Esophagus squamous epithelium (tissue), 5 donors: ENCODE results near the gene RNGTT. TPM values are rescaled to one million over a fixed set of nuclear protein-coding genes. Genes with fewer than 3 reads are reported as not detected.

Experiments used
- DNase-seq: peaks from one replicate; lab custom pipeline; 2025; lab: John Stamatoyannopoulos, UW
- H3K27ac ChIP-seq, 4 donors: fragments of 200-600 bp; sonication (generic); one replicate each; pipeline ENCODE4 v1.5.1; 2016 to 2019; ENCODE audit warnings: mild to moderate bottlenecking in 1 of 4
- H3K27me3 ChIP-seq, 4 donors: fragments of 200-600 bp; sonication (generic); 1 replicate in 3 of 4; 2 replicates in 1 of 4; pipeline versions ENCODE4 v1.5.1 to v1.6.0; 2017 to 2021; ENCODE audit warnings: antibody characterized with exemption in 1 of 4
- H3K36me3 ChIP-seq, 3 donors: fragments of 200-600 bp; sonication (generic); one replicate each; pipeline ENCODE4 v1.5.1; 2016 to 2019
- H3K4me1 ChIP-seq, 3 donors: fragments of 200-600 bp; sonication (generic); one replicate each; pipeline ENCODE4 v1.5.1; 2017 to 2019
- H3K4me3 ChIP-seq, 4 donors: fragments of 200-600 bp; sonication (generic); 1 replicate in 3 of 4; 2 replicates in 1 of 4; pipeline ENCODE4 v1.5.1; 2016 to 2019; ENCODE audit warnings: mild to moderate bottlenecking in 2 of 4, moderate library complexity in 1 of 4
- H3K9me3 ChIP-seq, 3 donors: fragments of 200-600 bp; sonication (generic); one replicate each; pipeline ENCODE4 v1.5.1; 2016 to 2019
- POLR2A ChIP-seq, 4 donors: fragments of 450-650 bp; IDR thresholded peaks; one replicate each; pipeline ENCODE4 v1.6.1; 2017; ENCODE audit warnings: antibody characterized with exemption in 4 of 4, mild to moderate bottlenecking in 4 of 4, moderate library complexity in 3 of 4
- WGBS, 2 donors: methylation state at CpG; one replicate each; pipeline ENCODE4 v1.1.5; 2018; 5-methylcytosine and 5-hydroxymethylcytosine counted together
- intact Hi-C: fragments of 100-400 bp; cut with DNase I; formaldehyde crosslinking; loops from one replicate; pipeline ENCODE4 v1.15.0; 2022
- total RNA-seq, 4 donors: library from RNA; depleted of rRNA; stranded (reverse); fragments of >200 nt; gene quantifications; one replicate each; pipeline ENCODE4 v1.1.0, GENCODE V29; 2016
- TF ChIP-seq, protein P1 (sequence below), 6 experiments: fragments of 450-650 bp in 4 of 6; fragments of 200-600 bp in 2 of 6; sonication (generic) in 2 of 6; IDR thresholded peaks; one replicate each; pipeline ENCODE4 v1.5.1; 2016 to 2019; ENCODE audit warnings: antibody characterized with exemption in 6 of 6, mild to moderate bottlenecking in 4 of 6, moderate library complexity in 4 of 6
- donor health status: DM: yes; HTN: yes; CAD: no.

RNGTT gene
- total RNA-seq, 4 donors from 2014 or later: 8.3 to 22.3 (median 18.3) TPM

DNA sequence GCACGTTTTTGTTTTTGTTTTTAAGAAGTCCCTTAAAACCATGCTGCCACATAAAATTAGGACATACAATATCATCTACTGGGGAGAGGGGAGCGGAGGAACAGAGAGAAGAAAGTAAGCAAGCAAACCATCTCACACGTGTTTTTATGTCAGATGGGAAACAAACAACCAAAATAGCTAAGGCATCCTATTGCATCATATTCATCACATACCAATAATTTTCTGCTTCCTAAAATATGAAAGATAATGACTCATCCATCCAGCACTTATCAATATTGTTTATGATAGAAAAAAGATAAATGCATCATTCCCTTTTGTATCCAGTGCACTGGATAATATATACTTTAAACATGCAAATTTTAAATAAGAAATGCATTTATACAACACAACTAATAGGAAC, 329.6 kb downstream of the RNGTT start:
- H3K9me3 ChIP-seq: no peaks in the 10 kb centered on the region
- intact Hi-C loops: no loop called here
- H3K27me3 ChIP-seq: no peaks in the 10 kb centered on the region
- 88 to 89% methylated on average over 3 of the region's 3 CpGs for WGBS, 2 donors
- H3K4me3 ChIP-seq: no peak overlapping the region
- TF ChIP-seq, protein P1, sequence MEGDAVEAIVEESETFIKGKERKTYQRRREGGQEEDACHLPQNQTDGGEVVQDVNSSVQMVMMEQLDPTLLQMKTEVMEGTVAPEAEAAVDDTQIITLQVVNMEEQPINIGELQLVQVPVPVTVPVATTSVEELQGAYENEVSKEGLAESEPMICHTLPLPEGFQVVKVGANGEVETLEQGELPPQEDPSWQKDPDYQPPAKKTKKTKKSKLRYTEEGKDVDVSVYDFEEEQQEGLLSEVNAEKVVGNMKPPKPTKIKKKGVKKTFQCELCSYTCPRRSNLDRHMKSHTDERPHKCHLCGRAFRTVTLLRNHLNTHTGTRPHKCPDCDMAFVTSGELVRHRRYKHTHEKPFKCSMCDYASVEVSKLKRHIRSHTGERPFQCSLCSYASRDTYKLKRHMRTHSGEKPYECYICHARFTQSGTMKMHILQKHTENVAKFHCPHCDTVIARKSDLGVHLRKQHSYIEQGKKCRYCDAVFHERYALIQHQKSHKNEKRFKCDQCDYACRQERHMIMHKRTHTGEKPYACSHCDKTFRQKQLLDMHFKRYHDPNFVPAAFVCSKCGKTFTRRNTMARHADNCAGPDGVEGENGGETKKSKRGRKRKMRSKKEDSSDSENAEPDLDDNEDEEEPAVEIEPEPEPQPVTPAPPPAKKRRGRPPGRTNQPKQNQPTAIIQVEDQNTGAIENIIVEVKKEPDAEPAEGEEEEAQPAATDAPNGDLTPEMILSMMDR (IDR thresholded peaks at IDR 0.05): no peak
- no peak for TF ChIP-seq POLR2A (IDR thresholded peaks at IDR 0.05)
- H3K27ac ChIP-seq: no peak overlapping the region
- no peak for DNase-seq
- H3K36me3 ChIP-seq: no peaks in the 10 kb centered on the region
- no peaks in the 10 kb centered on the region for H3K4me1 ChIP-seq

DNA sequence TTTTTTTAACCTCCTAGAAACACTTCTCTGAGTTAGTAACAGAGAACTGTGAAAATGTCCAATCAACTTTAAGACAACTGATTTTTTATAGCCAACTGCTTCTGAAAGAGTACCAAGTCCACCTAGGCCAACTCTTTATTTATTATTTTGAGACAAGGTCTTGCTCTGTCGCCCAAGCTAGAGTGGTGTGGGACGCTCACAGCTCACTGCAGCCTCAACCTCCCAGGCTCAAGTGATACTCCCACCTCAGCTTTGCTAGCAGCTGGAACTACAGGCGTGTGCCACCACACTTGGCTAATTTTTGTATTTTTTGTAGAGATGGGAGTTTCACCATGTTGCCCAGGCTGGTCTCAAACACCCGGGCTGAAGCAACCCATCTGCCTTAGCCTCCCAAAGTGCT, 331.6 kb downstream of the RNGTT start:
- no peak for TF ChIP-seq POLR2A (IDR thresholded peaks at IDR 0.05)
- no peak for DNase-seq

DNA sequence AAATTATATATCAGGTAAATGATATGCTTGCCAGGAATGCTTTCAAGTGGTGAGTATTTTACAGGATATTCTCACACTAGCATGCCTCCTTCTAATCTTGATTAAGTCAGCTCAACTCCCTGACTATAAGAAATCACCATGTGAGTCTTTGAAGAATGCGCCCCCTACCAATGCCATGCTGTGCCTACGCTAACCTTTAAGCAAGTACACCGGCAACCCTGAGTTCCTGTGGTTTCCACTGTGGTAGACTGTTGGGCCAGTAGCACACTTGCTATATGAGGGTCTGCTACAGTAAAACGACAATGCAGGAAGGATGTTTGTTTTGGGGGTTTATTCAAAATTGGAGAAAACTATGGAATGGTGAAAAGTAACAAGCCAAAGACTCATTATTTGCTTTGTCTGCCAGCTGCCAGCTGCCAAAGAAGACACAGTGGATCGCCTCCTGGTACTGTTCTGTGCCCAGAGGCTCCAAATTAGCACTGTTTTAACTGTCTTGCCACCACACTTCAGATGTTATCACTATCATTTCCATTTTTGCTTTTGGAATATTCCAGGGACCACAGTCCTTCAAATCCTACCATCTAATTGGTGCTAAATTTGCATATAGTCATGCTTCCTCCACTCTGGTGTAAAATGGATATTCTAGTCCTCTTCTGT, 333.5 kb downstream of the RNGTT start:
- WGBS, 2 donors: 59 to 64% methylated on average over 5 of the region's 5 CpGs
- no peak for DNase-seq
- H3K4me3 ChIP-seq: no peak overlapping the region
- H3K9me3 ChIP-seq: no peaks in the 10 kb centered on the region
- H3K4me1 ChIP-seq: no peaks in the 10 kb centered on the region
- H3K36me3 ChIP-seq: no peaks in the 10 kb centered on the region
- no peaks in the 10 kb centered on the region for H3K27me3 ChIP-seq
- no peak for TF ChIP-seq POLR2A (IDR thresholded peaks at IDR 0.05)
- TF ChIP-seq, protein P1 (IDR thresholded peaks at IDR 0.05): no peak
- intact Hi-C loops: no loop called here
- no peak overlapping the region for H3K27ac ChIP-seq

More for the DNA sequence above, 331.6 kb downstream of the RNGTT start:
- H3K27ac ChIP-seq: no peak overlapping the region
- H3K4me1 ChIP-seq: no peaks in the 10 kb centered on the region
- intact Hi-C loops: no loop called here
- H3K36me3 ChIP-seq: no peaks in the 10 kb centered on the region
- no peak overlapping the region for H3K4me3 ChIP-seq
- 82 to 100% methylated on average over 3 to 4 of the region's 4 CpGs for WGBS, 2 donors
- no peaks in the 10 kb centered on the region for H3K9me3 ChIP-seq
- no peaks in the 10 kb centered on the region for H3K27me3 ChIP-seq

DNA sequence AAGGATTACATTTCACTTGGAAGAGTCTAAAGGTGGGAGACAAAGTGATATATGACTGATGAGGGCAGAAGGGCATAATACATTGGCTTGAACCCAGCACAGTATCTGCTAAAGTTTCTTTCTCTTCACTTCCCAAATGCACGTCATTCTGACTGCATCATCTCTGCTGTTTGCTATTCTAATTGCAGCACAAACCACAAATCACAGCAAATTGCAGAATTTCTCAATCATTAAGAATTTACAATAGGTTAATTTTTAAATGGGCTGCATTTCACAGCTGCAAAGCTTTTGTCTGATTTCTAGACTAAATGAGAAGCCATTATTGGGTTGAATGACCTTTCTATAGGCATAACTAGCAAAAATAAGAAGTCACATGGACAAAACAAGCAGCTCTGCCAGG, 337.0 kb downstream of the RNGTT start:
- no peaks in the 10 kb centered on the region for H3K4me1 ChIP-seq
- intact Hi-C loops: no loop called here
- WGBS, 2 donors: 68 to 71% methylated on average over 1 of the region's 1 CpG
- no peaks in the 10 kb centered on the region for H3K9me3 ChIP-seq
- no peak for DNase-seq
- H3K27me3 ChIP-seq: no peaks in the 10 kb centered on the region
- no peak overlapping the region for H3K27ac ChIP-seq
- H3K4me3 ChIP-seq: no peak overlapping the region
- TF ChIP-seq, protein P1 (IDR thresholded peaks at IDR 0.05): no peak
- no peak for TF ChIP-seq POLR2A (IDR thresholded peaks at IDR 0.05)
- H3K36me3 ChIP-seq: no peaks in the 10 kb centered on the region

DNA sequence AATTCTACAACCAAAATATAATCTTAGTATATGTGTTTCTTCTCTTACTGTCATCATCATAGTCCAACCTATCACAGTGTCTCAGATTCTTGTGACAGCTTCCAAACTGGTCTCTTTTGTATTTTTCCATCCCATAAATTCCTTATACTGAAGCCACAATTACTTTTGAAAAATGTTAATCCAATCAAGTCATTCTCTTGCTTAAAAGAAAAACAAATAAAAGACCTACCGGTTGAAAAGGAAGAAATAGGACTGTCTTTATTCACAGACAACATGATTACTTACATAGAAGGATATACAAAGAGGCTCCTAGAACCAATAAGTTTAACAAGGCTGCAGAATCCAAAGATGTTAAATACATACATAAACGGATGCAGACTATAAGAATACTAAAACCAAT, 339.9 kb downstream of the RNGTT start:
- H3K36me3 ChIP-seq: no peaks in the 10 kb centered on the region
- no peak overlapping the region for H3K4me3 ChIP-seq
- WGBS, 2 donors: 74 to 82% methylated on average over 2 of the region's 2 CpGs
- no peak overlapping the region for H3K27ac ChIP-seq
- no peaks in the 10 kb centered on the region for H3K27me3 ChIP-seq
- DNase-seq: no peak
- intact Hi-C loops: no loop called here
- no peaks in the 10 kb centered on the region for H3K4me1 ChIP-seq
- H3K9me3 ChIP-seq: no peaks in the 10 kb centered on the region
- TF ChIP-seq, protein P1 (IDR thresholded peaks at IDR 0.05): no peak
- TF ChIP-seq POLR2A (IDR thresholded peaks at IDR 0.05): no peak
